HG03139 (cell line): ENCODE measurements around the gene LARP4B.

Experiments used
- ATAC-seq: cut with Tn5 transposase; IDR thresholded peaks from one replicate; pipeline ENCODE4 v1.9.1; 2021; ENCODE audit not compliant: unreplicated experiment

The LARP4B gene

GRCh38 chr10:836782-837181, 94.7 kb downstream of the LARP4B start:
- no peak for ATAC-seq

GRCh38 chr10:834493-834892, 97.0 kb downstream of the LARP4B start:
- ATAC-seq = no peak

GRCh38 chr10:829241-829640, 102.3 kb downstream of the LARP4B start:
- ATAC-seq = no peak

GRCh38 chr10:828191-828590, 103.3 kb downstream of the LARP4B start:
- no peak for ATAC-seq

- ATAC-seq = no peak
Observed at GRCh38 chr10:824946-825345, 106.6 kb downstream of the LARP4B start.

GRCh38 chr10:824497-824896, 107.0 kb downstream of the LARP4B start:
- ATAC-seq = no peak

- ATAC-seq = no peak
Observed at GRCh38 chr10:822661-823367, 108.7 kb downstream of the LARP4B start.

- ATAC-seq = no peak
Observed at GRCh38 chr10:822197-822596, 109.3 kb downstream of the LARP4B start.

GRCh38 chr10:821322-821721, 110.2 kb downstream of the LARP4B start:
- no peak for ATAC-seq

GRCh38 chr10:819816-820215, 111.7 kb downstream of the LARP4B start:
- ATAC-seq = no peak

- no peak for ATAC-seq
Observed at GRCh38 chr10:819326-819725, 112.2 kb downstream of the LARP4B start.

- no peak for ATAC-seq
Observed at GRCh38 chr10:818526-819220, 112.8 kb downstream of the LARP4B start.

- ATAC-seq = no peak
Observed at GRCh38 chr10:818010-818409, 113.5 kb downstream of the LARP4B start.

- ATAC-seq = no peak
Observed at GRCh38 chr10:817371-817770, 114.1 kb downstream of the LARP4B start.

- ATAC-seq = no peak
Observed at GRCh38 chr10:816958-817357, 114.5 kb downstream of the LARP4B start.

GRCh38 chr10:816091-816477, 115.4 kb downstream of the LARP4B start:
- no peak for ATAC-seq

GRCh38 chr10:815338-816090, 116.0 kb downstream of the LARP4B start:
- ATAC-seq = no peak

GRCh38 chr10:814536-815302, 116.8 kb downstream of the LARP4B start:
- ATAC-seq = no peak

GRCh38 chr10:813286-813685, 118.2 kb downstream of the LARP4B start:
- no peak for ATAC-seq

- no peak for ATAC-seq
Observed at GRCh38 chr10:812787-813186, 118.7 kb downstream of the LARP4B start.
